HG02623 (cell line): ENCODE measurements around the gene PDE6B.

Source experiments
- ATAC-seq: cut with Tn5 transposase; IDR thresholded peaks from one replicate; pipeline ENCODE4 v1.9.1; 2021; ENCODE audit warnings: moderate library complexity; ENCODE audit not compliant: unreplicated experiment

Gene PDE6B

DNA sequence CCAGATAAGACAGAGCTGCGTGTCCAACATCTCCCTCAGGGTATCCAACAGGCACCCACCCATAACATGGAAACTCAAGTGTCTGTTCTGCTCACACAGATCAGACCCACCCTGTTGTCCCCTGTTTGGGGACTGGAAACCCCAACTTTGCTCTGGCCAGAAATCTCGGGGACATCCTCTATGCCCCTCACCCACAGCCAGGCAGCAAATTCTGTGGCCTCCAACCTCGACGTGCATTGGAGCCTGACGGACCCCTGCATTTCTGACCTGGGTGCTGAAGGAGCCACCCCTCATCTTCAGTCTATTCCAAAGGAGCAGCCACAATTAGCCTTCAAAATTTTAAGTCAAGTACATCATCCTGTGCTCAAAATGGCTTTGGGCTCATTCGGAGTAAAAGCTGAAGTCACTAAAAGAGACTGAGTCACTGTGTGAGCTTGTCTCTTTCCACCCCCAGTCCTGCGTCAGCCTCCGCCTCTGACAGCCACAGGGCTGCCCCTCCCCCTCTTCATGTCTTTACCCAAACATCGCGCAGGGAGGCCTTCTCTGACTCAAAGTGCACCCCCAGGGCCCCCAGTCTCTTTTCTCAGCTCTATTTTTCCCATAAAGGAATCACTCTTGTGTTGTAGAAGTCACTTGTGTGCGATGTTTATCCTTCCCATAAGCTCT, 24.4 kb upstream of the PDE6B start:
- no peak for ATAC-seq

DNA sequence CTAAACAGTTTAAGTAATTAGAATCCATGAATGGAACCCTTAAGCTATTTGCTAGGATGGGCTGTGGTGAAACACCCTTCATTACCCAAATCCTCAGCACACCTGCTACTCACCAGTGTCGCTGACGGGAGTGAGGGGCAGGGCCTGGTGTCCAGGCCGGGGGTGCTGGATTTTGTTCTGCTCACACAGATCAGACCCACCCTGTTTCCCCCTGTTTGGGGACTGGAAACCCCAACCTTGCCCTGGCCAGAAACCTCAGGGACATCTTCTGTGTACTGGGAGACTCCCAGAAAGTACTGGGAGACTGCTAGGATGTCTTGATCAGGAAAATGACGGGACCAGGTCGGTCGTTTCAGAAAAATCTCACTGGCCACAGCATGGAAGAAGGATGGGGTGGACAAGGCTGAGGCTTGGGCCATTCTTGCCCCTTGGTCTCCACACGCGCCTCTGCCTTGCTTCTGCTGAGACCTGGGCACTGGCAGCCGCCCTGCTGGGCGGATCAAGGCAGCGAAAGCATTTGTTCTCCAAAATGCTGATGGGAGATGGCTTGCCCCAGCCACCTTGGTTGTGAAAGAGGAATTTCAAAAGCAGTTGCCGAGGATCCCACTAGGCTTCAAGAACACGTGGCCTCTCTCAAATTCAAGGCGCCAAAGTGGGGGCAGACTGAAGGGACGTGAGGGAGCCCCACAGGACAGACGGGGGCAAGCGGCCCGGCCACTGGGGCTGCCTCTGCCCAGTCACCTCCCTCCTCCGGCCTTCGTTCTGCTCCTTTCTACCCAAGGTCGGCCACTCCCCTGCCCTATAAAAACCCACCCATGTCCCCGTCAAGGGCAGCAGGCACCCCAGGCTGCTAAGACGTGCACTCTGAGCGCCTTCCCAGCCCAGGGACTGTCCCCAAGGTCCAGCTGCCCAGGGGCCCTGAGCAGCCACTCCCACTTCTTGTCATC, 23.5 kb upstream of the PDE6B start:
- no peak for ATAC-seq

DNA sequence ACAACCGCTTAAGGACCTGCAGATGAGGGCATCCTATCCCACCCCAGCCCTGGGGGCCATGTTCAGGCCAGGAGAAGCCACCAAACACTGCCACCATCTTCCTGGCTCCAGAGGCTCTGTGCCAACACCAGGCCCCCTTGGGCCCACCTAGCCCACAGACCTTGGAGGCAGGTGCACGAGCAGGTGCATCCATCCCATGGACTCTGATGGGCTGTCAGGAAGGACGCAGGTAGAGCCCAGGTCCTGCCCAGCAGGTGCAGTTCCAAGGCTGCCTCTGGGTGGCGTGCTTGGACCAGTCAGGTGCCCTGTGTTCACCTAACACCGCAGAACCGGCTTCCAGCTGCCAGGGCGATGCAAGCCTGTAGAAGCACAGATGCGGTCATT, 22.8 kb upstream of the PDE6B start:
- no peak for ATAC-seq

DNA sequence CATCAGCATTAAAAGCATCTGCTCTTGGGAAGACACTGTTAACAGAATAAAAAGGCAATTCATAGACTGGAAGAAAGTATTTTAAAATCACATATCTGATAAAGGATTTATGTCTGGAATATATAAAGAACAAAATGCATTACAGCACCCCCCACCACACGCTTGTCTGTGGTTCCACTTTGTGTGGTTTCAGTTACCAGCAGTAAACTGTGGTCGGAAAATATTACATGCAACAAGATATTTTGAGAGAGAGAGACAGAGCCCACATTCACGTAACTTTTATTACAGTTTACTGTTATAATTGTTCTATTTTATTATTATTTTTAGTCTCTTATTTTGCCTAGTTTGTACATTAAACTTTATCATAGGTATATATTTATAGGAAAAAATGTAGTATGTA, 21.2 kb upstream of the PDE6B start:
- no peak for ATAC-seq

DNA sequence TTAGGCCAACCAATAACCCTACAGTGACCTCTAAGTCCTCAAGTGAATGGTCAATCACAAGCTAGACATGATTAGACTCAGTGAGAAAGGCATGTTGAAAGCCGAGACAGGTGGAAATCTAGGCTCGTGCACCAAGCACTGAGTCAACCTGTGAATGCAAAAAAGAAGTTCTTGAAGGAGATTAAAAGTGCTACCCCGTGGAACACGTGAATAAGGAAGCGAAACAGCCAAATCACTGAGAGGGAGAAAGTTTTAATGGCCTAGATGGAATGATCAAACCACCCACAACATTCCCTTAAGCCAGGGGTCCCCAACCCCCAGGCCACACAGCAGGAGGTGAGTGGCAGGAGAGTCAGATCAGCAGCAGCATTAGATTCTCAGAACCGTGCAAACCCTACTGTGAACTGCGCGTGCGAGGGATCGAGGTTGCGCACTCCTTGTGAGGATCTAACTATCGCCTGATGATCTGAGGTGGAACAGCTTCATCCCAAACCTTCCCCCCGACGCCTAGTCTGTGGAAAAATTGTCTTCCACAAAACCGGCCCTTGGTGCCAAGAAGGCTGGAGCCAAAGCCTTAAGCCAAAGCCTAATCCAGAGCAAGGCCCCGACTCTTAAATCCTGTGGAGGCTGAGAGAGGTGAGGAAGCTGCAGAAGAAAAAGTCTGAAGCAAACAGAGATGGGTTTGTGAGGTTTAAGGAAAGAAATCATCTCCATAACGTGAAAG, 19.5 kb upstream of the PDE6B start:
- ATAC-seq: no peak

DNA sequence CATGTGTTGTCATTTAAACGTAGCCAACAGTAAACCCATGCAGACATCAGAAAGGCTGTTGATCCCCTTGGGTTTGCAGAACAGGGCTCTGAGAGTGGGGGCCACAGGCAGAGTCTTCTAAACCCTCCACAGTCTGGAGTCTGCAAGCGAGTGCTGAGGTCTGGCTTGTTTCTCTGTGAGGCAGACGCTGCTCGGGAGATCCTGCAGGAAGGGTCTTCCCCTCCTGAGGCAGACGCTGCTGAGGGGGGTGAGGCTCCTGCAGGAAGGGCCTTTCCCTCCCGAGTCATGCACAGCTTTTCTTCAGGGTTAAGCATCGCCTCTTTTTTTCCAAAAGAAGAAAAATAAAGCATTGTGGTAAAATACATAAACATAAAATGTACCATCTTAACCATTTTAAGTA, 17.1 kb upstream of the PDE6B start:
- no peak for ATAC-seq

DNA sequence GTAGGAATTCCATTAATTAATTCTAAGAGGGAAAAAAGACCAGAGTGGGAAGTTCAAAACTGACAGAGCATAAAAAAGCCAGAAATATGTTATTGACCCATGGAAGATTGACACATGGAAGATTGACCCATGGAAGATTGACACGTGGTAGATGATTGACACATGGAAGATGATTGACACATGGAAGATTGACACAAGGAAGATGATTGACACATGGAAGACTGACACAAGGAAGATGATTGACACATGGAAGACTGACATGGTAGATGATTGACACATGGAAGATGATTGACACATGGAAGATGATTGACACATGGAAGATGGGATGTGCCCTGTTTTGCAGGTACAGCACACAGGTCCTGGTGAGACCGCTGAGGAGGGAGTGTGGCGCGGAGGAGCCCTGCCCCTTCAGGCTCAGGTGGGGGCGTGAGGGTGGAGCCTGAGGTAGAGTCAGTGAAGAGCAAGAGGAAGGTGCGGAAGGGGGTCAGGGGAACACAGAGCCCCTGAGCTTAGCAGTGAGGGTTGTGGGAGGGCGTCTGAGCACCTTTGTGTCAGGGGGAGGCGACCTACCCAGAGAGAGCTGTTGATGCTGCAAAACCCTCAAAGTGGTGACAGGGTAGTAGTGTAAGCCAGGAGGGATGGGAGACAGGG, 15.8 kb upstream of the PDE6B start:
- no peak for ATAC-seq

DNA sequence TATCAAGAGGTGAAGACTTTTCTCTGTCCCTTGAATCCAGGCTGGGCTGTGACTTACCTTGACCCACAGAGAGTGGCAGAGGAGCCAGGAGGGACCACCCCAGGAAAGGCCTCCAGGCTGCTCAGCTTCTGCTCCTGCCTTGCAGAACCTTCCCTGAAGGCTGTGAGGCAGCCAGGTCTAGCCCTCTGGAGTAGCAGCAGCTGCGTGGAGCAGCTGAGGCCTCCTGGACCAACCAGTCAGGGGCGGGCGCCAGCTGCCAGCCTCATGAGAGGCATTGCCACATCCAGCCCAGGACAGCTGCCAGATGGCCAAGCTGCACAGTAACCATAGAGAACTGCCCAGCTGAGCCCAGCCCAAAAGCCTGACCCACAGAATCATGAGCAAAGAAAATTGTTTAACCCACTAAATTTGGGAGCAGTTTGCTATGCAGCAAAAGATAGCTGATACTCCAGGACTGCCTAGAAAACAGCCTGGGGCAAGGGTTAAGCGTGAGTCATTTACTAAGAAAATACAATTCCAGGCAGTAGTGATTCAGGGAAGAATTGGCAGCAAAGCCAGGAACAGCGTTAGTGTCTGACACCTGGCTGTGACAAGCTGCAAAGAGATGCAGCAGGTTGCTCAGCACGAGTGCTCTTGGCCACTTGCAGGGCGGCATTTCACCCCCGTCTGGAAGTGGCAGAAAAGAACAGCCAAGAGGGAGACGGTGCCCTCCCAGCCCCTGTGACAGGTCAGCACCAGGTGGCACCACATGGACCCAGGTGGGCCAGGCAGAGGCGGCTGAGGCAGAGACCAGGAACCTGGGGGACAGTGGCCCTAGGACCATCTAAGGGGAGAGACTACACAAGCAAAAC, 14.7 kb upstream of the PDE6B start:
- no peak for ATAC-seq

DNA sequence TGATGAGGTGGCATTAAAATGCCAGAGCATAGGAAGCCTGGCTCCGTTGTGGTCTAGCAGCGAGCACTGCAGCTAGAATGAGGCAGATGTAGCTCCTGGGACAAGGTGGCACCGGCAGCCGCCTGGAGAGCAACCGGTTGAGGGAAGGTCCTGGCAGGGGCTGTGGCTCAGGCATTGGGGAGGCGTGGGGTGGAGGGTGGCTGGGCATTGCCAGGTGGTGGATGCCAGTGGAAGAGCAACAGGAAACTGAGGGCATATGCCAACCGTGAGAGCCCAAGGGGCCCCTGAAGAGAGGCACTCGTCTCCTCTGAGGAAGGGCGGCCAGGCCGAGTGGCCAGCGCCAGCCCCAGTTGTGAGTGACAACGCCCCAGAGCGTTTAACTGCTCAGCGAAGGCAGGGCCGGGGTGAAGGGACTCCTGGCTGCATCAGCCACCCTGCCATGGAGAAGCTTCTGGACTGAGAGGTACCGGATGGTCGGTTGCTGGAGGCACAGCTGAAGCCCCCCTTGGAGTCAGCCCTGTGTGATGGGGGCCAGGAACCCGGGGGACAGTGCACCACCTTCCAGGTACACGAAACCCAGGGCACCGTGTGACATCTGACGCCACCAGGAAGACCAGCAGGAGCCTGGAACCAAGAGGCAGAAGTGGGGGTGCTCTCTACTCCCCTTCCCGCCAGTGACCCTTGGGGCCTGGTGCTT, 13.2 kb upstream of the PDE6B start:
- no peak for ATAC-seq

DNA sequence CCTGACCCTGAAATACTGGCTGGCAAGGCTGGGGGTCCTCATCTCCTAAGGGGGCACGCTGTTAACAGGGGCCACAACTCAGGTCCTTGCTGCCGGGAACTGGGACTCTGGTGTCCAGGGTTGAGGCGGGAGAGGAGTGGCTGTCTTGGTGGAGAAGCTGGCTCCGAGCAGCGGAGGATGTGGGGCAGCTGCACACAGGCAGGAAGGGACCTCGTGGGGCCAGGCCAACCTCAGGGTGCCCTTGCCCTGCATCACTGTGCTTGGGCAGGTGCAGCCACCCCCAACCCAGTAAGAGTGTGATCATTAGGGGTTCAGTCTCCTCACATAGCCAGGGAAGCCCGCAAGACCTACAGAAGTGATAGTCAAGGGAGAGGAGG, 12.6 kb upstream of the PDE6B start:
- no peak for ATAC-seq

DNA sequence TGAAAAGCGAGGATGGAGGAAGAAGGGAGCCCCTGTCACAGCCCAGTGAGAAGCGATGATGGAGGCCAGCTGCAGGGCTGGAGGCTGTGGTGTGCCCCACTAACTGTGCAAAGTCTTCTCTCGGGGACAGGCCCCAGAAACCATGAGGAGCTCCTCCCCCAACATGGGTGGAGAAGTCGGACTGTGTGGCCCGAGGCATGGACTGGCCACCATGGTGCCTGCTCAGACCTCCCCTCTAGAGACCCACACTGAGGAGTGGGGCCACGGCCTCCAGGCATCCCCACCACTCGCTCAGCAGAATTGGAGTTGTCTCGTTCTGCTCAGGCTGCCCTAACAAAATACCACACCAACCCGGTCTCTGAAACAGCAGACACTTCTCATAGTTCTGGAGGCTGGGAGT, 12.2 kb upstream of the PDE6B start:
- no peak for ATAC-seq

DNA sequence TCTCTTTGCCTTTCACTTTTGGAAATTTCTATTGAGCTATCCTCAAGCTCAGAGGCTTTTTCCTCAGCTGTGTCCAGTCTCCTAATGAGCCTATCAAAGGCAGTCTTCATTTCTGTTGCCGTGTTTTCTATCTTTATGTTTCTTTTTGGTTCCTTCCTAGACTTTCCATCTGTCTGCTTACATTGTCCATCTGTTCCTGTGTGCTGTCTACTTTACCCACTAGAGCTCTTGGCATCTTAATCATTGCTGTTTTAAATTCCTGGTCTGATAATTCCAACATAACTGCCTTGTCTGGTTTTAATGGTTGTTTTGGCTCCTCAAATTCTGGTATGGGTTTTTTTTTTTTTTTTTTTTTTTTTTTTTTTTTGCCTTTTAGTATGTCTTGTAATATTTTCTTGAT, 9.3 kb upstream of the PDE6B start:
- no peak for ATAC-seq

DNA sequence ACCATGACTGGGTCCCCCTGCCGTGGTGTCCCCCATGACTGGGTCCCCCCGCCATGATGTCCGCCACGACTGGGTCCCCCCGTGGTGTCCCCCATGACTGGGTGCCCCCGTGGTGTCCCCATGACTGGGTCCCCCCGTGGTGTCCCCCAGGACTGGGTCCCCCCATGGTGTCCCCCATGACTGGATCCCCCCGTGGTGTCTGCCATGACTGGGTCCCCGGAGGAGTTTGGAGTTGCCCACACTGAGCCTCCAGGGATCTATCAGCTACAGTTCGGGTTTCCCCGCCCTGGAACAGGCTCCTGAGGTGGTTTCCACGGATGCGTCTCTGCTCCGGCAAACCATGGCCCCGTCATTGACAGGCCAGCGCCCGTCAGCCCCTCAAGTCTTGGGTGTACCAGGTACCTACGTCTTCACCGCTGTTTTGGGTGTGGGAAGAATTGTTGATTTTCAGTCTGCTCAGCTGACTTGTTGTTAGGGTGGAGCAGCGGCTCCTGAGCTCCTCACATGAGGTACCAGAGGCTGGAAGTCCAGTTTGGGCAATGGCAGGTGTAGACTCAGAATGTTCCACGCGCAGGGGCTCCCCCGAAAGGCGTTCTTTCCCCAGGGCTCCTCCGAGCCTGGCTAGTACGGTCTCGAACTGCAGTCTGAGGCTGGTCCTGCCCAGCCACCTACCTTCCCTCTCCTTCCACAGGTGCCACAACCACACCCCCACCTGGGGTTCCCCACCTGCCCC, 8.3 kb upstream of the PDE6B start:
- no peak for ATAC-seq

DNA sequence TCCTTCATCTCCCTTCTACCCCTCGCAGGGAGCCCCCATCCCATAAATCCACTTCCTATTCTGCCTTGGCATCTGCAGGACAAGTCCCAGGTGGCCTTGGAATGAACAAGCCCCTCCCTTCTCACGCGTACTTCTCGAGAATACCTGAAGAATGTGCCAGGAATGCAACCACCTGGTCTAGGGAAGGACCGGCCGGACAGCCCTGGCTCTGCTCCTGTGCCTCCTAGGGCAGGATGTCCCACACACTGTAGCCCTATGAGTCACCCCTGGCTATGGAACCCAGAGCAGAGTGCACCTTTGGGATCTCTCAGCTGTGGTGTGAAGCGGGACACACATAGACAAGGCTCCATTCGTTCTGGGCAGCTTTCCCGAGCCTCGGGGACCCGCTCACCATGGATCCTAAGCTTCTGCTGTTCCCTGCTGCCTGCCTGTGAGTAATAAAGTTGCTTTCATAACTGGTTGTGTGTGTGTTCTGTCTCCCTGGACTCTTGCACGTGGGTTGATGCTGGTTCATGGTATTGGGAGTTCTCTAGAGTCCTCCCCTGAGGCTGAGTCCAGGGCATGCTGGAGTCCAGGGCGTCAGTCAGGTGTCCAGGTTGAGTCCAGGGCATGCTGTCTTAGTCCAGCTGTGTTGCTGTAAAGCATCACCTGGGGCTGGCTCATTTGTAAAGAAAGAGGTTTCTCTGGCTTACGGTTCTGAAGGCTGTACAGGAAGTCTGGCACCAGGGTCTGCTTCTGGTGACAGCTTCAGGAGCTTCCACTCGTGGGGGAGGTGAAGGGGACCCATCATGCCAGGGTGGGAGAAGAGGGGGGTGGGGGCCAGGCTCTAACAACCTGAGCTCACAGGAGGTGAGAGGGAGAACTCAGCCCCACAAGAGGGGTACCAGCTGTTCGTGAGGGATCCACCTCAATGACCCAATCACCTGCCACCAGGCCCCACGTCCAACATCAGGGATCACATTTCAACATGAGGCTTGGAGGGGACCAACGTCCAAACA, 7.4 kb upstream of the PDE6B start:
- no peak for ATAC-seq

DNA sequence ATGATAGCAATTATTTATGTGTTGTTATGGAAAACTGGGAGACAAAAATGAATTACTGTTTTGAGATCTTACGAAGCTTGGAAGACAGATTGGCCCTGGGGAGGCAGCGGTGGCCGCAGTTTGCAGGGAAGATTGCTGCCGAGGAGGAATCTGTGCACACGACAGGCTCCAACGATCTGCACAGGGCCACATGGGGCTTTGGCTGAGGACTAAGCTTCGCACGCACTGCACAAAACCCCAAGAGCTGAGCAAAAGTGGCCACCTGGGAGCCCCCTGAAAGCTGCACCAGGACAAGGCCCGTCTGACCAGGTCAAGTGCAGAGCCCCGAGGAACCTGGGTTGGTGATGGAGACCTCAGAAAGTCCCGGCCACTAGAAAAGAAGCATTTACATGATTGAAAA, 5.2 kb upstream of the PDE6B start:
- no peak for ATAC-seq

DNA sequence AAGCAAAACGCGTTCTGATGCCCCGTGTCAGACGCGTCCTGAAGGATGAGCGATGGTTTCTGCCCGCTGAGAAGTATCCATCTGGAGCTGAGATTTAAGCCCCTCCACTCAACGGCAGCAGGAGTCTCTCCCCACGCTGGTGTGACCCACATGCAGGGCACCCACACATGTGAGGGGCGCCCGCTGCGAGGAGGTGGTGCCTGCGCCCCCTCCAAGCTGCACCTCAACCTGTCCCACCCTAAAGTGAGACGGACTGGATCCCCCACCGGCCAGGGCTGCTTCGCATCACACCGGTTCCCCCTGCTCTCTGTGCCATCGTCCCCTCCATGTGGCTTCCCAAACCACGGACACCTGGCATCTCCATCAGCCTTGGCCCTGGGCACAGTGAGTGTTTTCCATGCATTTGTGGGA, 4.5 kb upstream of the PDE6B start:
- ATAC-seq: no peak

DNA sequence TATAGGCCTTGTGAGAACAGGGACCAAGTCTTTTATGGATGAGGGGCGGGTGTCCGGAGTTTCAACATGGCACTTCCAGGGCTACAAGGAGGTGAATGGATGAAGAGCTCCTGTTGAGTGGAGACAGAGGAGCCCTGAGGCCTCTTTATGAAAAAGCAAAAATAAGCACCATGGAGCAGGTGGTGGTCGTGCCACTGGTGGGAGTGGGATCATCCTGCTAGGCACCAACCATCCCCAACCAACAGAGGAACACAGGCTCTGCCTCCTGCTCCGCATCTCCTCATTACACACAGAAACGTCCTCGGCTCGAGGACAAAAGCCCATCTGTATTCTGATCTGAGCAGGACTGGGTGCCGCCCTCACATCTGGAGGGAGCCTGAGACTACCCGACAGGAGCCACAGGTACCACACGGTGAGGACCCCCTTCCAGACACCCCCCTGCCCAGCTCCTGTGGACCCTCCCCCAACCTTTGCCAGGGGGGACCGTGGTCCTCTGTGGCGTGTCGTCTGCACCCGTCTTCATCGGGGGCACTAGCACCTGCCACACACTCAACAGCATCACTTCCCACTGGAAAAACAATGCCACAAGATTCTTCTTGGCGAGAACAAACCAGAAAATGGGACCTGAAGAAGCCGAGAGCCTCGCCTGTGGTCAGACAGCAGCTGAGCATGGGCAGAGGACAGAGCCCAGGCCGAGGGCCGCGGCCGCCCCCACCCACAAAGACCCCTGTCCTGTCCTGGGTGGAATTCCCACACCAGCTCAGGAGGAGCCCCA, 3.9 kb upstream of the PDE6B start:
- no peak for ATAC-seq
